GM20000 (cell line): ENCODE measurements around the gene GTF2H1.

Source experiments
- DNase-seq: peaks from one replicate; pipeline ENCODE4 v3.0.0; 2012; ENCODE audit warnings: low spot score
- CTCF ChIP-seq: IDR thresholded peaks from 2 replicates; pipeline ENCODE4 v1.5.1; 2012; ENCODE audit warnings: mild to moderate bottlenecking, control low read depth; ENCODE audit errors: extremely low read depth, missing control alignments

Gene GTF2H1

GRCh38 chr11:18365741-18366140 is 43.4 kb downstream of the GTF2H1 start:
- no peak for DNase-seq
- TF ChIP-seq CTCF, result no peak

GRCh38 chr11:18366286-18366685 is 43.9 kb downstream of the GTF2H1 start:
- no peak for TF ChIP-seq CTCF
- no peak for DNase-seq

- TF ChIP-seq CTCF, result no peak
- no peak for DNase-seq
Observed at GRCh38 chr11:18367431-18367830, 45.1 kb downstream of the GTF2H1 start.

GRCh38 chr11:18368221-18368620 is 45.9 kb downstream of the GTF2H1 start:
- TF ChIP-seq CTCF, result no peak
- DNase-seq, result no peak

GRCh38 chr11:18369398-18369797 is 47.0 kb downstream of the GTF2H1 start:
- no peak for TF ChIP-seq CTCF
- no peak for DNase-seq

- DNase-seq, result no peak
- TF ChIP-seq CTCF, result no peak
Observed at GRCh38 chr11:18371279-18371678, 48.9 kb downstream of the GTF2H1 start.

GRCh38 chr11:18372201-18372600 is 49.8 kb downstream of the GTF2H1 start:
- no peak for DNase-seq
- TF ChIP-seq CTCF, result no peak
